CD4-positive, alpha-beta T cell (primary cell): Measurements from ENCODE around the gene SYPL1. TPM values are rescaled to one million over a fixed set of nuclear protein-coding genes. Genes with fewer than 3 reads are reported as not detected.
A peak's percentile ranks its signal among the peaks of the same experiment; 100 is the strongest.

Experiments used
- ATAC-seq: fragments of 200-7000 bp; cut with Tn5 transposase; one replicate; pipeline ENCODE4 v1.10.0; 2022; ENCODE audit warnings: mild to moderate bottlenecking; ENCODE audit not compliant: poor library complexity
- CTCF ChIA-PET: fragments of 350-600 bp; sonication (Branson Sonifier 250); formaldehyde crosslinking; loops from one replicate; lab custom pipeline; 2021; ENCODE audit warnings: antibody characterized with exemption, inconsistent platforms; lab: Charles Lee
- POLR2A ChIA-PET: fragments of 350-600 bp; sonication (Branson Sonifier 250); formaldehyde crosslinking; loops from one replicate; lab custom pipeline; 2021; ENCODE audit warnings: antibody characterized with exemption, inconsistent platforms; lab: Charles Lee
- DNase-seq, 14 experiments: peaks; one replicate each; pipeline ENCODE4 v3.0.0-alpha.2; 2013 to 2020; ENCODE audit warnings: mixed read lengths in 2 of 14
- H3K27ac ChIP-seq, 2 donors: one replicate each; pipeline versions ENCODE4 v1.5.1 to v1.7.0; 2013; ENCODE audit warnings: low read length in 2 of 2, low read depth in 1 of 2, mild to moderate bottlenecking in 1 of 2
- H3K27me3 ChIP-seq, 2 experiments: 1 replicate in 1 of 2; 2 replicates in 1 of 2; pipeline versions ENCODE4 v1.6.1 to v1.7.0; 2013; ENCODE audit warnings: low read length in 2 of 2, control low read depth in 1 of 2, mild to moderate bottlenecking in 1 of 2, moderate library complexity in 1 of 2; ENCODE audit not compliant: insufficient read depth in 2 of 2, control insufficient read depth in 1 of 2
- H3K36me3 ChIP-seq: one replicate; pipeline ENCODE4 v1.6.1; 2013; ENCODE audit warnings: low read length, control low read depth; ENCODE audit not compliant: insufficient read depth
- H3K4me1 ChIP-seq: one replicate; pipeline ENCODE4 v1.6.1; 2013; ENCODE audit warnings: low read length, control low read depth; ENCODE audit not compliant: insufficient read depth
- H3K4me3 ChIP-seq: one replicate; pipeline ENCODE4 v1.5.1; 2013; ENCODE audit warnings: mild to moderate bottlenecking, low read length, moderate library complexity
- H3K9me3 ChIP-seq, 2 experiments: 1 replicate in 1 of 2; 2 replicates in 1 of 2; pipeline versions ENCODE4 v1.6.1 to v1.7.0; 2013; ENCODE audit warnings: low read length in 2 of 2, mild to moderate bottlenecking in 2 of 2, control low read depth in 1 of 2, moderate library complexity in 1 of 2; ENCODE audit not compliant: control insufficient read depth in 1 of 2, insufficient read depth in 1 of 2
- H3K27ac Mint-ChIP-seq: one replicate; pipeline ENCODE4 v1.8.0; 2020; ENCODE audit warnings: mixed read lengths
- H3K27me3 Mint-ChIP-seq: one replicate; pipeline ENCODE4 v1.8.0; 2021; ENCODE audit warnings: mixed read lengths
- H3K36me3 Mint-ChIP-seq: one replicate; pipeline ENCODE4 v1.8.0; 2021; ENCODE audit warnings: low read depth, mixed read lengths
- H3K4me1 Mint-ChIP-seq: one replicate; pipeline ENCODE4 v1.8.0; 2021; ENCODE audit warnings: low read depth, mixed read lengths
- H3K4me3 Mint-ChIP-seq: one replicate; pipeline ENCODE4 v1.8.0; 2020; ENCODE audit warnings: mild to moderate bottlenecking, mixed read lengths
- H3K9me3 Mint-ChIP-seq: one replicate; pipeline ENCODE4 v1.8.0; 2020; ENCODE audit warnings: mixed read lengths
- intact Hi-C, 2 experiments: fragments of 100-400 bp; cut with DNase I in 1 of 2; cut with micrococcal nuclease in 1 of 2; formaldehyde crosslinking; loops; one replicate each; pipeline versions ENCODE4 v1.15.1 to v1.9.0; 2023 to 2025; cut with DNase I, micrococcal nuclease
- total RNA-seq, 174 experiments: library from RNA in 2 of 174; stranded (reverse) in 2 of 174; gene quantifications; one replicate each; pipeline ENCODE4 v1.2.3 and lab custom pipeline; 2021 to 2026
- TF ChIP-seq, protein P1 (sequence below): fragments of 200-600 bp; IDR thresholded peaks from one replicate; pipeline ENCODE4 v1.8.0; 2022; ENCODE audit warnings: antibody characterized with exemption, mild to moderate bottlenecking

Gene SYPL1
- total RNA-seq, 2 experiments from 2014 or later, result 51.2 to 53.1 TPM

GRCh38 chr7:106069471-106070200, 42.5 kb downstream of the SYPL1 start:
- H3K36me3 ChIP-seq, result no peaks in the 10 kb centered on the region
- no peaks in the 10 kb centered on the region for H3K9me3 ChIP-seq
- Mint-ChIP-seq H3K27me3 (no peaks in the 10 kb centered on the region), H3K9me3 (no peaks in the 10 kb centered on the region), H3K27ac (peak overlapping the region; percentile 95), H3K4me3 (no peak overlapping the region), H3K4me1 (peaks cover 54% of the 10 kb centered on the region), H3K36me3 (no peaks in the 10 kb centered on the region)
- ATAC-seq (no peak), DNase-seq (no peak)
- TF ChIP-seq, protein P1, sequence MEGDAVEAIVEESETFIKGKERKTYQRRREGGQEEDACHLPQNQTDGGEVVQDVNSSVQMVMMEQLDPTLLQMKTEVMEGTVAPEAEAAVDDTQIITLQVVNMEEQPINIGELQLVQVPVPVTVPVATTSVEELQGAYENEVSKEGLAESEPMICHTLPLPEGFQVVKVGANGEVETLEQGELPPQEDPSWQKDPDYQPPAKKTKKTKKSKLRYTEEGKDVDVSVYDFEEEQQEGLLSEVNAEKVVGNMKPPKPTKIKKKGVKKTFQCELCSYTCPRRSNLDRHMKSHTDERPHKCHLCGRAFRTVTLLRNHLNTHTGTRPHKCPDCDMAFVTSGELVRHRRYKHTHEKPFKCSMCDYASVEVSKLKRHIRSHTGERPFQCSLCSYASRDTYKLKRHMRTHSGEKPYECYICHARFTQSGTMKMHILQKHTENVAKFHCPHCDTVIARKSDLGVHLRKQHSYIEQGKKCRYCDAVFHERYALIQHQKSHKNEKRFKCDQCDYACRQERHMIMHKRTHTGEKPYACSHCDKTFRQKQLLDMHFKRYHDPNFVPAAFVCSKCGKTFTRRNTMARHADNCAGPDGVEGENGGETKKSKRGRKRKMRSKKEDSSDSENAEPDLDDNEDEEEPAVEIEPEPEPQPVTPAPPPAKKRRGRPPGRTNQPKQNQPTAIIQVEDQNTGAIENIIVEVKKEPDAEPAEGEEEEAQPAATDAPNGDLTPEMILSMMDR, result no peak
- peaks cover 44% of the 10 kb centered on the region for H3K4me1 ChIP-seq
- POLR2A ChIA-PET, result interaction anchor here (0.6 to 4.3 kb wide), 2 partner anchors 43 to 1865 kb away, joined by 3 to 149 read pairs; partner anchors contain the start of gene SYPL1
- intact Hi-C loops, result loop anchor here (2.0 to 5.0 kb wide), 3 partner anchors 33 to 47 kb away; no protein-coding TSS in a partner anchor
- H3K4me3 ChIP-seq, result no peak overlapping the region
- CTCF ChIA-PET, result interaction anchor here (0.6 kb wide), 1 partner anchor 35 kb away, joined by 3 read pairs; no protein-coding TSS in a partner anchor
- no peak overlapping the region for H3K27ac ChIP-seq
- no peaks in the 10 kb centered on the region for H3K27me3 ChIP-seq

DNA sequence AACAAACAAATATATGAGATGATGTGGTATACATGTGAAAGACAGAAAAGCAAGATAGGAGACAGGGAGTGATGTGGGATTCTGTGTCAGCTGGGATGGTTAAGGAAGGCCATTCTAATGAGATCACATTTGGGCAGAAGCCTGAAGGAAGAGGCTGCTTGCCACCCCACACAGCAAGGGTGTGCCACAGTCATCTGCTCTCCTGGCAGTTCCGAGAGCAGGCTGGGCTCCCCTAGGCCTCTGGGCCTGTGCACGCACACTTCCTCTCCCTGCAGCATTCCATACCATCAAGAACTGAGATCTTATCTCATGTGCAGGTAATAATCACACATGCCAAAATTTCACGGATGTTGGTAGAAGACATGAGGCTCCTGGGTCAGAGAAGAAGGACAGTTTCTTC, 43.1 kb downstream of the SYPL1 start:
- H3K4me3 ChIP-seq, result no peak overlapping the region
- peak overlapping the region; percentile 95 for H3K27ac Mint-ChIP-seq
- no peaks in the 10 kb centered on the region for H3K27me3 ChIP-seq
- H3K4me1 ChIP-seq, result peaks cover 40% of the 10 kb centered on the region
- no peaks in the 10 kb centered on the region for H3K9me3 Mint-ChIP-seq
- no peak overlapping the region for H3K27ac ChIP-seq
- no peak overlapping the region for H3K4me3 Mint-ChIP-seq
- intact Hi-C loops, result loop anchor here in 1 of 2 experiments (5.0 kb wide), 1 partner anchor 33 kb away; no protein-coding TSS in a partner anchor
- no peaks in the 10 kb centered on the region for H3K27me3 Mint-ChIP-seq
- no peaks in the 10 kb centered on the region for H3K36me3 Mint-ChIP-seq
- CTCF ChIA-PET, result no interaction called here
- DNase-seq (no peak), ATAC-seq (no peak)
- POLR2A ChIA-PET, result interaction anchor here (0.6 kb wide), 1 partner anchor 1864 kb away, joined by 3 read pairs; no protein-coding TSS in a partner anchor
- no peaks in the 10 kb centered on the region for H3K9me3 ChIP-seq
- TF ChIP-seq, protein P1, result no peak
- H3K36me3 ChIP-seq, result no peaks in the 10 kb centered on the region
- peaks cover 49% of the 10 kb centered on the region for H3K4me1 Mint-ChIP-seq

DNA sequence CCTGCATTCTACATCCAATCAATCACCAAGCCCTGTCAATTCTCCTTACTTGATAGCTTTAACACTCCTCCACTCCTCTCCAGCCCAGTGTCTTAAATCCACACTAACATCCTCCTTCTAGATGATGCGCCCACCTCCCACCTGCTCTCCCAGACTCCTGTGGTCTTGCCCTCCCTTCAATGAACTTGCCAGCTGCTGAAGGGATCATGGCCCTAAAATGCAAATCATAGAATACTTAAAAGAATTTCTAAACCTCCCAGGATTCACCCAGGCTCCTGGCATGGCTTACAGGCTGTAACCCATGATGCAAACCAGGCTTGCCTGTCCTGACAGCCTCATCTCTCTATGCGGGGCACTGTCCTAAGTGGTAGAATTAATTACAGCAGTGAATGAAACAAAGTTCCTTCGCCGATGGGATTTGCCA, 43.6 kb downstream of the SYPL1 start:
- DNase-seq, result no peak
- no peak overlapping the region for H3K27ac ChIP-seq
- no peaks in the 10 kb centered on the region for H3K36me3 Mint-ChIP-seq
- H3K4me3 Mint-ChIP-seq, result no peak overlapping the region
- no peak for ATAC-seq
- POLR2A ChIA-PET, result no interaction called here
- no peak overlapping the region for H3K4me3 ChIP-seq
- H3K36me3 ChIP-seq, result no peaks in the 10 kb centered on the region
- intact Hi-C loops, result loop anchor here in 1 of 2 experiments (5.0 kb wide), 1 partner anchor 34 kb away; no protein-coding TSS in a partner anchor
- peak overlapping the region; percentile 95 for H3K27ac Mint-ChIP-seq
- H3K9me3 ChIP-seq, result no peaks in the 10 kb centered on the region
- no peaks in the 10 kb centered on the region for H3K27me3 ChIP-seq
- no peaks in the 10 kb centered on the region for H3K27me3 Mint-ChIP-seq
- CTCF ChIA-PET, result interaction anchor here (1.6 kb wide), 1 partner anchor 86 kb away, joined by 3 read pairs; no protein-coding TSS in a partner anchor
- TF ChIP-seq, protein P1, result no peak
- H3K9me3 Mint-ChIP-seq, result no peaks in the 10 kb centered on the region
- H3K4me1 ChIP-seq, result peaks cover 36% of the 10 kb centered on the region
- H3K4me1 Mint-ChIP-seq, result peaks cover 47% of the 10 kb centered on the region
